CD4-positive, alpha-beta T cell treated with Interferon gamma for 1 hour (primary cell): ENCODE results near the gene FAM131C.
"Not testable (repeated sequence)": the region's sequence is repeated elsewhere in the genome, so short reads cannot be mapped to it uniquely, and the experiment has no call there.

ENCODE experiments used
- DNase-seq: peaks from one replicate; pipeline ENCODE4 v3.0.0-alpha.2; 2020

Gene FAM131C

GRCh38 chr1:16073490-16074119, at the start of gene FAM131C:
TSS of gene FAM131C (minus strand) at chr1:16073651. CDS start at chr1:16073442, 209 bp downstream.
- no peak for DNase-seq

DNA sequence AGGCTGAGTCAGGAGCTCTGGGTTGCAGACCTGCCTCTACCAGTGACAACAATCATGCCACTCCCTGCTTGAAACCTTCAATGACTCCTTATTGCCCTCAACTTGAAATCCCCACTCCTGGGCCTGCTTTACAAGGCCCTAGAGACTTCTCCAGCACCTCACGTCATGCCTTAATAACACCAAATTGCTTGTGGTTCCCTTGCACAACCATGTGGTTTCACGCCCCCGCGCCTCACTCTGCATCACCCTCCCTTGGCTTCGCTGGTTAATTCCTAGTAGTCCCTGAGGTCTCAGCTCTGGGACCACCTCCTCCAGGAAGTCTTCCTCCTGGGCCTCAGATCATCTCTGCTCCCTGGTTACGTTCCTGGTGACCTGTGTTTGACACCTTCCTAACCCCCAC, 49.5 kb upstream of the FAM131C start:
- DNase-seq: no peak

- DNase-seq: no peak
Observed at GRCh38 chr1:16122350-16122881, 49.0 kb upstream of the FAM131C start.

DNA sequence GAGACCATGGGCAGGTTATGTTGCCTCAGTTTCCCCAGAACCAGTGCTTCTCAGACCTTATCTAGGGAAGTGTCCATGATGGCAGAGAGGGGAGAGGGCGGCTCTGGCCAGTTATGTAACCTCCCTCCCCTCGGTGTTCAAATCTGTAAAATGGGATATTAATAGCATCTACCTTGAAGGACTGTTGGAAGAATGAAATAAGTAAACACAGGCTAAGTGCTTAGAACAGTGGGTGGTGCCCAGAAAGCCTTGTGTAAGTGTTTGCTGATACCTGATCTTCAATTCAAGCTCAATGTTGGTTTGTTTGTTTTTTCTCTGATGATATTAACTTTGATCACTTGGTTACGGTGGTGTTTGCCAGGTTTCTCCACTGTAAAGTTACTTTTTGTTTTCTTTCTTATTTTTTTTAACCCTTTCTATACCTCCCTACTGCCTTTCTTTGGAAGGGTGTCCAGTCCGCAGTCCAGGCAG, 47.5 kb upstream of the FAM131C start:
- no peak for DNase-seq

DNA sequence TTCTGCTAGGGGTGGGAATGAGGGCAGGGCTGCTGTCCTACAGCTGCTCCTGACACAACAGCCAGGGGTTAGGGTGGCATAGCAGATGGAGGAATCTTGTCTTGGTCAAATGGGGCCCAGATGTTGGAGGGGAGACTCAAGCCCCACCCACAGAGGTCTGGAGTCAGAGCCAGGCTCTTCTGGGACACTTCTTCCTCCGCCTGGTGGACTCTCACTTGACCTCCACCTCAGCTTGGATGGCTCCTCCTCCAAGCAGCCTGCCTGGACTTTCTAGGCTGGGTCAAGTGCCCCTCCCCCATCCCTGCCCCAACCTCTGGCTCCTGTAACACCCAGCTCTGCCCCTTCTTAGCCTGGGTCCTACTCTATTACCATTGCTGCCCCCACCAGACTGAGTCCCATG, 47.0 kb upstream of the FAM131C start:
- no peak for DNase-seq

- DNase-seq: no peak
Observed at GRCh38 chr1:16119926-16120325, 46.5 kb upstream of the FAM131C start.

DNA sequence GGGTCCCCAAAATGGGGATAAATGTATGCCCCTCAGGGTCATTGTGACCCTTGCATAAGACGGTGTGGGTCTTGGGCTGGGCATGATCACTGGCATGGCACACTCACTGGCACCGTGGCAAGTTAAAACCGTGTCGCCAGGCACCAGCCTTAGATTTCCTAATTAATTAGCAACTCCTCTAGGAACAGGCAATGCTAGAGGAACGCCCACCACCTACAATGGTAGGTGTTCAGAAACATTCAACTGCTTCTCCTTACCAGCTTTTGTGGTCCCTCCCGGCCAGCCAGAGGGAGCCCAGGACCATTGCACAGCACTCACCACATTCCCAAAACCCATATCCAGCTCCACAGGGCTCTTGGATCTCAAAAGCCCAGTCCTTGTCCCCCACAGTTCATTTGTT, 46.1 kb upstream of the FAM131C start:
- no peak for DNase-seq

DNA sequence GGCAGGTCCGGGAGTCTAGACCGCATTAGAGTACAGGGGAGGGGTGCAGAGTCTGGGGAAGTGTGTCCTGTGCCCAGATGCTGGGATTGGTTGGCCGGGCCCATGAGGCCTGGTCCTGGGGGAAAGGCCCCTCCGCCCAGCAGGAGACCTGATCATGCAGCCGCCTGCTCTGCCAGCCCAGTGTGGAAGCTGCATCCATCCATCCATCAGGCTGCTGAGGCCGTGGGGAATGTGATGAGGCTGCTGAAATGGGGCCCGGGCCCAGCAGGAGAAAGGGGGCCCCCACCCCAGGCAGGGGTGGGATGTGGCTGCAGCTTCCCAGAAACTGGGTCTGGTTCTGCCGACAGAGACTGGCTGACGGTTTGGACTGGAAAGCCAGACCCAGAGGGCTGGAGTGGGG, 45.3 kb upstream of the FAM131C start:
- DNase-seq: no peak

DNA sequence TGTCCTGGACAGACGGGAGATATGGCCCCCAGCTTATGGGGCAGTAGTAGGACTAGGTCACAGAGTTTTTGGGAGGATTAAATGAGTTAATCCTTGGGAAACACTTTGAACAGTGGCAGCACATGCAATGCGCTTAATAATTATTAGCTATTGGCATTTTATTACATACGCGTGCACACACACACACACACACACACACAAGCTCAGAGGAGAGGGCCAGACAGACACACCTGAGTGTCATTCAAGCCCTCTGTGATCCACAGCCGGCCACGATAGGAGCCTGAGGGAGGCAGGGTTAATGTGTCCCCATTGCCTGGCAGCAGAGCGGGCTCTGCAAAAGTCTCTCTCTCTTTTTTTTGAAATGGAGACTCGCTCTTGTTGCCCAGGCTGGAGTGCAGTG, 44.5 kb upstream of the FAM131C start:
- no peak for DNase-seq

DNA sequence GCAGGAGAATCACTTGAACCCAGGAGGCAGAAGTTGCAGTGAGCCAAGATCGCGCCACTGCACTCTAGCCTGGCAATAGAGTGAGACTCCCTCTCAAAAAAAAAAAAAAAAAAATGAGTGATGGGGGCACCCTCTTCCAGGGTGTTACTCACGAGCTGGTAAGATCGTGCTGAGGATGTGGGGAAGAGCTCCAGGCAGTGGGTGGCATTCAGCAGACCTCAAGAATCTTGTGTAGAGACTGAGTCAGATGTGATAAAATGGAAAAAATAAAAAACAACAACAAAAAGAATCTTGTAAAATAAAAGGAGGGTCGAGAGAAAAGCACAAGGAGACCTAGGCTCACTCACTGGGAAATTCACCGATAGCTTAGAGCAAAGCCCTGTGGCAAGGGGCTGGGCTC, 43.9 kb upstream of the FAM131C start:
- no peak for DNase-seq

DNA sequence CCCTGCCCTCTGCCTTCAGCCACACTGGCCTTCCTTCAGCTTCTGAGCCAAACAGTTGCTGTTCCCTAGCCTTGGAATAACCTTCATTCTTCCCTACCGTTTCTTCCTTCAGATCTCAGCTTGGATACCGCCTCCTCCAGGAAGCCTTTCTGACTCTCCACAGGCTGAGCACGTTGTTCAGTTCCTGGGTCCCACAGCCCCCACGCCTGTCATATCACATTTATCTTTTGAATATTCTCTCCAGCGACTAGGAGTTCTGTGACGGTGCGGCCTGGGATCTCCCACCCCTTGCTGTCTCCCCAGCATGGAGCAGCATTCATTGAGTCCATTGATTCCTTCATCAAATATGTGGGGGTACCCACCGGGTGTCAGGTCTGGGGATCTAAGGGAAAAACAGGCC, 43.2 kb upstream of the FAM131C start:
- DNase-seq: no peak

DNA sequence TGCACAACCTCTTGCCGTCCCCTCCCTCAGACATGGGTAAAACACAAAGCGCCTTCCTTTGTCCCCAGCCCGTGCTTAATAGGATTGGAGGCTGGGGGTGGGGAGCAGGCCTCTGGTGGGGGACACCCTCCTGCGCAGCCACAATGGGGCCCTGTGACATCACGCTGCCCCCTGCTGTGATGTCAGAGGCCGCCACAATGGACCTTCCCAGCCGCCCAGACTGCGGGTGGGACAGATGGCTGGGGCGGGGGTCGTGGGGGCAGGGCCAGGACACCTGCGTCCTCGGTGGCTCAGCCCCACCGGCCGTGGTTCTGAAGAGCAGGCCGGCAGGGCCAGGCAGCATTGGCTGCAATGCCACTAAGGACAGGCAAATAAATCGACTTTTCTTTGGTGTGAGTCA, 42.6 kb upstream of the FAM131C start:
- no peak for DNase-seq

- DNase-seq: no peak
Observed at GRCh38 chr1:16115468-16115983, 42.1 kb upstream of the FAM131C start.

- no peak for DNase-seq
Observed at GRCh38 chr1:16114527-16115467, 41.3 kb upstream of the FAM131C start.

- no peak for DNase-seq
Observed at GRCh38 chr1:16112596-16113555, 39.4 kb upstream of the FAM131C start.

DNA sequence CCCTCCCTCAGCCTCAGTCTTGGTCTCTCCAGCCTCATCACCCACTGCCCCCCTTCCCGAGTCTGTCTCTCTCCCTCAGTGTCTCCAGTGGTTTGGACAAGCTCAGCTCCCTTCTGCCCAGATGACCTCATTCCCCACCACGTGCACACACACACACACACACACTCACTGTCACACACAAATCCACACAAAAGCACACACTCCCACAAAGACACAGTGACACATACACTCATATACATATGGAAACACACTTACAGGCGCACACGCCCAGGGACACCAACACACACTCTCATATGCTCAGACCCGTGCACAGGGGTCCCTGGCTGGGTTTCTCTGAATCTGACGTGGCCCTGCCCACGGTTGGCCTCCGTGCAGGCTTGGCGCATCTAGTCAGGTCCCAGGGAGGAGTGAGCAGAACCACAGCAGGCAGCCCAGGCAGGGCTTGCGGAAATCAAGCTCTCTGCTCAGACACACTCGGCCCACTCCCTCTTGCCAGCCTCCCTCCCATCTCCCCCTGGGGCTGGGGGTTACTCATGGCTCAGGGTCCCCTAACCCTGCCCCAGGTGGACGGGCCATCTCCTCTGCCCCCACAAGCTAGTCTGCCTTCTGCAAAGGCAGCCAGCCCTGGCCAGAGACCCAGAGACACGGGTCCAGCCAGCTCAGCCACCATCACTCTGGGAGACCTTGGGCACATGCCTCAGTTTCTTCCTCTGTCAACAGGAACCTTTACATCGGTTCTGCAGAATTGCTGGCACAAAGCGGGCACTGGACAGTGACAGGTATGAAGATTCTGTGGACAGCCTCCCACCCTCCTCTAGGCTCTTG, 38.5 kb upstream of the FAM131C start:
- no peak for DNase-seq

DNA sequence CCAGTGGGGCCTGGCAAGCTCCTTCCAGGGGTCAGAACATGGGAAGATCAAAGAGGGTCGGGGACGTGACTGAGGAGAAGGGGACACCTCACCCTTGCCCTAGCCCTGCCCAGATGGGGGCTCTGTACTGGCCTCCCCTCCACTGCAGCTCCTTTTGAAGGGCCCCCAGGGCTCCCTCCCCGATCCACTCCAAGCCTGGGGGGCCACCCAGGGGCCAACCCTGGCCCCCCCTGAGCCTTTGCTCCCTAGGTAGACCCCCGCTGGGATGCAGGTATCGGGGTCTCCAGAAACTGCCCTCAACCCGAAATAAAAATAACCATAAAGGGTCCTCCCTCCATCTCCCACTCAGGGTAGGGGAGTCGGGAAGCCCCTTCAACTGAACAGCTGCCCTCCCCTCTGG, 37.4 kb upstream of the FAM131C start:
- no peak for DNase-seq

DNA sequence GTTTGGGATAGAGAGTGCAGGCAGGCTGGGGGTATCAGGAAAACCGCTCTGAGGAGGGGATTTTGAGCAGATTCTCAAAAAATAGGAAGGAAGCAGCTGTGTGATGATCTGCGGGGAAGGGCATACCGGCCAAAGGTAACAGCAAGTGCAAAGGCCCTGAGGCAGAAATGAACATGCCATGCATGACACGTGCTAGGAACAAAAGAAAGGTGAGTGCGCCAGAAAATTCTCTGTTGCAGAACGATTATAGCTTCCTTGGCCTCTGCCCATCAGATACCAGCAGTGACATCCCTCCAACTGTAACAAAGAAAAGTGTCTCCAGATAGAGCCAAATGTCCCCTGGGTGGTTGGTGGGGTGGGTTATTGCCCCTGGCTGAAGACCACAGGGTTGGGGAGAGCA, 37.0 kb upstream of the FAM131C start:
- DNase-seq: no peak

DNA sequence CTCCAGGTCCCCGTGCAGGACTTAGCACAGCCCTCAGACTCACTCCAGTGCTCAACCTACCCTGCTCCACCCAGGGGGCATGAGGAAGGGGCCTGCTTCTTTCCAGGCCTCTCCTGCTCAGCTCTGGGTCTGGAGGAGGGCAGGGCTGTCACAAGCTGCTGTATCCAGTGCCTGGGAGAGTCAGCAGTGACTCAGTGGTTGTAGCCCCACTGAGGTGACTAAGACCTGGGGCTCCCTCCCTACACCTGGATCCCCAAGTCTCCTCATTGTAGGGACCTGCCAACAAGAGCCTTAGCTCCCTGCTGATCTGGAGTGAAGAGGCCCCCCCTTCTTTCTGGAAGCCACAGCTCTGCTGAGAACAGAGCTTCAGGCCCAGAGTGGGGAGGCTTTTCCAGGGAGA, 36.1 kb upstream of the FAM131C start:
- DNase-seq: no peak

GRCh38 chr1:16107039-16107438, 33.6 kb upstream of the FAM131C start:
- DNase-seq: not testable (repeated sequence)

- DNase-seq: no peak
Observed at GRCh38 chr1:16101623-16102022, 28.2 kb upstream of the FAM131C start.

GRCh38 chr1:16099412-16099811, 26.0 kb upstream of the FAM131C start:
- no peak for DNase-seq
